K562 (cell line): ENCODE results near the gene OR51E2. TPM values are rescaled to one million over a fixed set of nuclear protein-coding genes. Genes with fewer than 3 reads are reported as not detected.

Experiments used
- ATAC-seq: fragments of 200-7000 bp; cut with Tn5 transposase; 3 replicates; pipeline ENCODE4 v1.9.1; 2020; ENCODE audit warnings: moderate library complexity
- BruUV-seq: library from RNA; stranded (reverse); fragments of 400-500 nt; replicated peaks from 2 replicates; lab custom pipeline; 2021; lab: Mats Ljungman, UMichigan
- CTCF ChIA-PET: fragments of 300-600 bp; formaldehyde crosslinking; extraction: SDS; loops from one replicate; lab custom pipeline; 2021; ENCODE audit warnings: low intra/inter-chr PET ratio; lab: Yijun Ruan, JAX
- POLR2A ChIA-PET: fragments of 300-600, 350-650 bp; sonication (Branson Sonifier 250); formaldehyde crosslinking; extraction: SDS; loops from one replicate; lab custom pipeline; 2021; ENCODE audit warnings: antibody characterized with exemption, inconsistent platforms; lab: Yijun Ruan, JAX
- DNase-seq, 4 experiments: peaks; one replicate each; pipeline versions ENCODE4 v3.0.0 to v3.0.0-alpha.2; 2011 to 2018; ENCODE audit warnings: low spot score in 3 of 4, mixed read lengths in 3 of 4; ENCODE audit errors: extremely low read depth in 1 of 4
- FAIRE-seq: peaks from 2 replicates; lab custom pipeline; 2011; peaks lifted over from hg19 to GRCh38; lab: Jason Lieb, UNC
- H2AFZ ChIP-seq: 2 replicates; pipeline ENCODE4 v1.6.0; 2011; ENCODE audit warnings: low read depth, low read length, control low read depth, inconsistent platforms
- H3K27ac ChIP-seq: fragments of 200-600 bp; 3 replicates; pipeline ENCODE4 v1.8.0; 2011; ENCODE audit warnings: low read depth, mild to moderate bottlenecking, control low read depth, inconsistent platforms, low read length, moderate library complexity, mixed read lengths; ENCODE audit errors: extremely low read depth
- H3K27me3 ChIP-seq, 2 experiments: fragments of 300-600 bp in 1 of 2; 2 replicates in 1 of 2; 3 replicates in 1 of 2; pipeline versions ENCODE4 v1.6.0 to v1.8.0; 2011; ENCODE audit warnings: inconsistent platforms in 2 of 2, low read length in 2 of 2, mild to moderate bottlenecking in 1 of 2, mixed read lengths in 1 of 2, moderate library complexity in 1 of 2; ENCODE audit not compliant: control insufficient read depth in 2 of 2, insufficient read depth in 2 of 2
- H3K36me3 ChIP-seq: fragments of 300-600 bp; 3 replicates; pipeline ENCODE4 v1.8.0; 2011; ENCODE audit warnings: mild to moderate bottlenecking, low read length, inconsistent platforms; ENCODE audit not compliant: control insufficient read depth, insufficient read depth
- H3K4me1 ChIP-seq, 2 experiments: fragments of 200-600 bp in 1 of 2; replicated peaks in 1 of 2; 2 replicates in 1 of 2; 3 replicates in 1 of 2; pipeline versions ENCODE4 v1.5.1 to v1.8.0; 2011; ENCODE audit warnings: inconsistent platforms in 2 of 2, low read length in 2 of 2, mild to moderate bottlenecking in 1 of 2, mixed read lengths in 1 of 2, moderate library complexity in 1 of 2; ENCODE audit not compliant: control insufficient read depth in 2 of 2, insufficient read depth in 2 of 2
- H3K4me2 ChIP-seq: 2 replicates; pipeline ENCODE4 v1.6.1; 2011; ENCODE audit warnings: low read length, control low read depth, inconsistent platforms, mixed read lengths; ENCODE audit not compliant: insufficient read depth
- H3K4me3 ChIP-seq: fragments of 200-600 bp; sonication (generic), shearing (Covaris generic); 2 replicates; pipeline ENCODE4 v1.5.1; 2016; ENCODE audit warnings: control low read depth, inconsistent platforms
- H3K79me2 ChIP-seq: fragments of 200-600 bp; 3 replicates; pipeline ENCODE4 v1.8.0; 2011; ENCODE audit warnings: low read length, inconsistent platforms; ENCODE audit not compliant: control insufficient read depth, insufficient read depth
- H3K9ac ChIP-seq, 2 experiments: 2 replicates each; pipeline versions ENCODE4 v1.6.0 to v1.6.1; 2011; ENCODE audit warnings: low read depth in 2 of 2, low read length in 2 of 2, control low read depth in 1 of 2, inconsistent platforms in 1 of 2, mild to moderate bottlenecking in 1 of 2, mixed read lengths in 1 of 2; ENCODE audit not compliant: insufficient read depth in 1 of 2
- H3K9me1 ChIP-seq: one replicate; pipeline ENCODE4 v1.6.0; 2011; ENCODE audit warnings: inconsistent platforms, mild to moderate bottlenecking, low read length, moderate library complexity; ENCODE audit not compliant: control insufficient read depth, insufficient read depth
- H3K9me3 ChIP-seq: replicated peaks from 2 replicates; pipeline ENCODE4 v1.5.1; 2011; ENCODE audit warnings: low read depth, low read length, inconsistent platforms; ENCODE audit not compliant: control insufficient read depth, insufficient read depth
- H4K20me1 ChIP-seq: replicated peaks from 2 replicates; pipeline ENCODE4 v1.6.1; 2011; ENCODE audit warnings: low read length, inconsistent platforms, mixed read lengths; ENCODE audit not compliant: control insufficient read depth, insufficient read depth
- BRD4 ChIP-seq: fragments of 200-600 bp; sonication (generic); IDR thresholded peaks from 2 replicates; pipeline ENCODE4 v1.6.1; 2017; ENCODE audit warnings: inconsistent platforms
- CBX3 ChIP-seq, 2 experiments: IDR thresholded peaks; 1 replicate in 1 of 2; 2 replicates in 1 of 2; pipeline ENCODE4 v1.6.1; 2012; ENCODE audit warnings: inconsistent platforms in 2 of 2, low read length in 2 of 2, borderline replicate concordance in 1 of 2, control low read depth in 1 of 2
- ETV1 ChIP-seq: fragments of 450-650 bp; conservative IDR thresholded peaks from 2 replicates; pipeline ENCODE4 v1.6.1; 2016; ENCODE audit warnings: missing genetic modification characterization, control low read depth, low read depth, missing compliant biosample characterization
- PHF20 ChIP-seq: fragments of 450-650 bp; IDR thresholded peaks from 2 replicates; pipeline ENCODE4 v1.6.1; 2018; ENCODE audit not compliant: partially characterized antibody
- POLR2B ChIP-seq: fragments of 450-650 bp; IDR thresholded peaks from 2 replicates; pipeline ENCODE4 v1.6.1; 2018; ENCODE audit warnings: low read depth; ENCODE audit not compliant: partially characterized antibody
- POLR2G ChIP-seq: fragments of 200-400 bp; formaldehyde crosslinking; IDR thresholded peaks from 2 replicates; pipeline ENCODE4 v1.6.1; 2017; ENCODE audit warnings: low read depth, mild to moderate bottlenecking, antibody characterized with exemption, low read length, moderate library complexity
- SFPQ ChIP-seq: fragments of 200-400 bp; formaldehyde crosslinking; IDR thresholded peaks from 2 replicates; pipeline ENCODE4 v1.6.1; 2017; ENCODE audit warnings: mild to moderate bottlenecking, low read depth, low read length, moderate library complexity
- SLC30A9 ChIP-seq: fragments of 250-450 bp; sonication (Bioruptor Pico); IDR thresholded peaks from 2 replicates; pipeline ENCODE4 v1.8.0; 2022; ENCODE audit warnings: mild to moderate bottlenecking, moderate library complexity
- TARDBP ChIP-seq: fragments of 450-650 bp; IDR thresholded peaks from 2 replicates; pipeline ENCODE4 v1.6.1; 2016
- WGBS: fragments of 100-300 bp; shearing (Covaris generic); methylation state at CpG from one replicate; pipeline ENCODE4 v1.1.6; 2016; ENCODE audit warnings: low coverage, mixed read lengths; ENCODE audit not compliant: insufficient coverage; ENCODE audit errors: missing lambda C conversion rate; 5-methylcytosine and 5-hydroxymethylcytosine counted together
- in situ Hi-C: fragments of 300-500 bp; cut with MboI; formaldehyde crosslinking; loops from 4 replicates; pipeline ENCODE4 v1.15.0; 2018; ENCODE audit warnings: inconsistent platforms, mixed read lengths
- intact Hi-C: fragments of 100-400 bp; cut with micrococcal nuclease; formaldehyde crosslinking; loops from 2 replicates; pipeline ENCODE4 v1.14.2; 2022
- polyA plus RNA-seq, 8 experiments: library from polyadenylated mRNA; depleted of rRNA in 4 of 8; stranded (reverse) in 5 of 8; unstranded in 3 of 8; fragments of >200 nt; fragmentation: Nextera tagmentation in 2 of 8; fragmentation: Illumina TruSeq in 1 of 8; extraction: Ambion mirVana in 2 of 8; extraction: Trizol in 1 of 8; gene quantifications; 2 replicates each; pipeline versions ENCODE4 v1.2.1 to v1.2.3, GENCODE V29; 2011 to 2014; ENCODE audit warnings: inconsistent platforms in 1 of 8, missing spikeins in 1 of 8
- total RNA-seq, 7 experiments: library from RNA; depleted of rRNA in 6 of 7; stranded (reverse); fragments of >200 nt in 6 of 7; fragmentation: Illumina TruSeq in 2 of 7; extraction: Trizol in 2 of 7; gene quantifications; 2 replicates each; pipeline versions ENCODE4 v1.2.1 to v1.2.3, GENCODE V29; 2011 to 2021; ENCODE audit warnings: low replicate concordance in 1 of 7
- TF ChIP-seq, protein P1 (sequence below), 3 experiments: fragments of 200-800 bp in 1 of 3; sonication (Bioruptor generic) in 1 of 3; sonication (generic) in 1 of 3; formaldehyde crosslinking in 1 of 3; IDR thresholded peaks; 2 replicates each; pipeline versions ENCODE4 v1.6.1 to v1.8.0; 2016 to 2022; ENCODE audit warnings: mild to moderate bottlenecking in 2 of 3, missing compliant biosample characterization in 2 of 3, missing genetic modification characterization in 2 of 3, missing genetic modification reagents in 1 of 3

OR51E2 gene
- total and polyA plus RNA-seq, 9 of the 15 experiments (the other 6 are each of a cell fraction or from before 2014, with no cell fraction given): not detected

GRCh38 chr11:4671741-4672140, 25.9 kb downstream of the OR51E2 start:
- H4K20me1 ChIP-seq: no peaks in the 10 kb centered on the region
- POLR2A ChIA-PET: no interaction called here
- FAIRE-seq: no peak
- H3K36me3 ChIP-seq: no peaks in the 10 kb centered on the region
- no peak overlapping the region for H2AFZ ChIP-seq
- no TSS peak for BruUV-seq
- no peak overlapping the region for H3K27ac ChIP-seq
- ATAC-seq: no peak
- no peak overlapping the region for H3K4me2 ChIP-seq
- no peaks in the 10 kb centered on the region for H3K4me1 ChIP-seq
- no peak overlapping the region for H3K9ac ChIP-seq
- in situ Hi-C loops: no loop called here
- 0% methylated on average over 2 of the region's 2 CpGs for WGBS
- TF ChIP-seq POLR2B (no peak), BRD4 (no peak), CBX3 (IDR thresholded peaks at IDR 0.05; ENCODE audit: borderline replicate concordance in 1 of 2, low read length in 2 of 2) (no peak), ETV1 (tag) (no peak), POLR2G (no peak), TARDBP (no peak), SFPQ (no peak), PHF20 (no peak), SLC30A9 (CRISPR knock-in tag) (no peak)
- TF ChIP-seq, protein P1, sequence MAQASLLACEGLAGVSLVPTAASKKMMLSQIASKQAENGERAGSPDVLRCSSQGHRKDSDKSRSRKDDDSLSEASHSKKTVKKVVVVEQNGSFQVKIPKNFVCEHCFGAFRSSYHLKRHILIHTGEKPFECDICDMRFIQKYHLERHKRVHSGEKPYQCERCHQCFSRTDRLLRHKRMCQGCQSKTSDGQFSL (CRISPR knock-in tag; IDR thresholded peaks at IDR 0.05): no peak
- TF ChIP-seq, protein P1 (tag; IDR thresholded peaks at IDR 0.05): no peak
- TF ChIP-seq, all 486 proteins: peak for 0
- Histone ChIP-seq H3K4me3 (no peak overlapping the region), H3K9me3 (no peaks in the 10 kb centered on the region), H3K27me3 (peaks cover 0 to 3% of the 10 kb centered on the region in 2 experiments; a peak in 3 of 5 replicates), H3K79me2 (no peaks in the 10 kb centered on the region), H3K9me1 (no peaks in the 10 kb centered on the region)
- intact Hi-C loops: no loop called here
- CTCF ChIA-PET: no interaction called here
- DNase-seq: no peak
